GM23338 (cell line): Measurements from ENCODE around the gene SKP1.

Experiments
- CREB1 ChIP-seq: fragments of 250-450 bp; sonication (Bioruptor Pico); IDR thresholded peaks from 2 replicates; pipeline ENCODE4 v1.5.0; 2020; ENCODE audit warnings: low read depth, mild to moderate bottlenecking, moderate library complexity
- ETS1 ChIP-seq: IDR thresholded peaks from 2 replicates; pipeline ENCODE4 v1.6.1; 2016; ENCODE audit warnings: antibody characterized with exemption
- EZH2 ChIP-seq: fragments of 200-600 bp; sonication (generic); IDR thresholded peaks from one replicate; pipeline ENCODE4 v1.8.0; 2017; ENCODE audit warnings: antibody characterized with exemption, mild to moderate bottlenecking, low read depth; ENCODE audit not compliant: unreplicated experiment
- EZH2phosphoT487 ChIP-seq: fragments of 200-600 bp; sonication (generic); IDR thresholded peaks from one replicate; pipeline ENCODE4 v1.8.1; 2018; ENCODE audit warnings: antibody characterized with exemption; ENCODE audit not compliant: unreplicated experiment
- JUNB ChIP-seq: IDR thresholded peaks from one replicate; pipeline ENCODE4 v1.6.1; 2016; ENCODE audit warnings: antibody characterized with exemption; ENCODE audit not compliant: unreplicated experiment
- POLR2AphosphoS5 ChIP-seq: IDR thresholded peaks from 2 replicates; pipeline ENCODE4 v1.6.1; 2016; ENCODE audit warnings: antibody characterized with exemption, low read depth
- REST ChIP-seq: IDR thresholded peaks from one replicate; pipeline ENCODE4 v1.6.1; 2018; ENCODE audit warnings: antibody characterized with exemption; ENCODE audit not compliant: unreplicated experiment
- ZNF331 ChIP-seq: fragments of 250-450 bp; sonication (Bioruptor Pico); IDR thresholded peaks from 2 replicates; pipeline ENCODE4 v1.5.0; 2020; ENCODE audit warnings: low read depth, mild to moderate bottlenecking, moderate library complexity
- ZNF462 ChIP-seq: fragments of 250-450 bp; sonication (Bioruptor Pico); IDR thresholded peaks from 2 replicates; pipeline ENCODE4 v1.5.0; 2020; ENCODE audit warnings: mild to moderate bottlenecking, moderate library complexity
- TF ChIP-seq, protein P1 (sequence below), 2 experiments: fragments of 200-600 bp in 1 of 2; sonication (generic) in 1 of 2; conservative IDR thresholded peaks; 2 replicates each; pipeline versions ENCODE4 v1.5.1 to v1.6.1; 2016 to 2017; ENCODE audit warnings: antibody characterized with exemption in 2 of 2, low read depth in 2 of 2, mild to moderate bottlenecking in 2 of 2, moderate library complexity in 1 of 2

DNA sequence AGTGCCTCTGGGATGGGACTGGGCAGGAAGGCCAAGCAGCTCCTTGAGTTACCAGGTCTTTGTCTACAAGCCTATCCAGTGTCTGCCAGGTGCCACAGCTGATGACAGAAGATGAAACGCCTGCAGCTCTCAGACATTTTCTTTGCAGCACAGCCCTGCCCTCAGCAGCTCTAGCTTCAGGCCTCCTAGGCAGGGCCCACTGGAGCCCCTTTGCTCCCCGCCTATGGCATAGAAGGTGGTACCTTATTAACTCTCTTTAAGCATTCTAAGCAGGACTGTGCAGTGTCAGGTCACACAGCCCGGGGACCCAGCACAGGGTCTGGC, 1.3 kb upstream of the SKP1 start:
- TF ChIP-seq, protein P1, sequence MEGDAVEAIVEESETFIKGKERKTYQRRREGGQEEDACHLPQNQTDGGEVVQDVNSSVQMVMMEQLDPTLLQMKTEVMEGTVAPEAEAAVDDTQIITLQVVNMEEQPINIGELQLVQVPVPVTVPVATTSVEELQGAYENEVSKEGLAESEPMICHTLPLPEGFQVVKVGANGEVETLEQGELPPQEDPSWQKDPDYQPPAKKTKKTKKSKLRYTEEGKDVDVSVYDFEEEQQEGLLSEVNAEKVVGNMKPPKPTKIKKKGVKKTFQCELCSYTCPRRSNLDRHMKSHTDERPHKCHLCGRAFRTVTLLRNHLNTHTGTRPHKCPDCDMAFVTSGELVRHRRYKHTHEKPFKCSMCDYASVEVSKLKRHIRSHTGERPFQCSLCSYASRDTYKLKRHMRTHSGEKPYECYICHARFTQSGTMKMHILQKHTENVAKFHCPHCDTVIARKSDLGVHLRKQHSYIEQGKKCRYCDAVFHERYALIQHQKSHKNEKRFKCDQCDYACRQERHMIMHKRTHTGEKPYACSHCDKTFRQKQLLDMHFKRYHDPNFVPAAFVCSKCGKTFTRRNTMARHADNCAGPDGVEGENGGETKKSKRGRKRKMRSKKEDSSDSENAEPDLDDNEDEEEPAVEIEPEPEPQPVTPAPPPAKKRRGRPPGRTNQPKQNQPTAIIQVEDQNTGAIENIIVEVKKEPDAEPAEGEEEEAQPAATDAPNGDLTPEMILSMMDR (conservative IDR thresholded peaks at IDR 0.05; ENCODE audit: low read depth in 2 of 2): no peak
- TF ChIP-seq CREB1 (CRISPR knock-in tag) (no peak), EZH2 (no peak), EZH2phosphoT487 (no peak), ZNF462 (no peak), POLR2AphosphoS5 (no peak), REST (no peak), ETS1 (no peak), JUNB (no peak), ZNF331 (CRISPR knock-in tag) (no peak)
